Measurements from ENCODE around the gene NFATC2.

DNA sequence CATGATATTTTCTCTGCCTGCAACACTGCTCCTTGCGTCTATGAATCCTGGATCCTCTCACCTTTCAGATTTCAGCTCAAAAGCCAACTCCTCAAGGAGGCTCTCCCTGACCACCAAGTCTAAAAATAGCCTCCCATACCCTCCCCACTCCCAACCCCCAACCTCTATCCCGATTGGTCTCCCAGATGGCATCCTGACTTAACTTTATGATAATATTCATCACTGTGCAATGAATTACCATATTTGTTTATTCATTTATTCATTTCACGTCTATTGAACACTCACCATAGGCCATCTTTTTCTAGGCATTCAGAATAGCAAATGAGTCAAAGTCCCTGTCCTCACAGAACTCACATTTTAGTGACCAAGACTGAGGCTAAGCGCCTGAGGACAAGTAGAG, 42.6 kb upstream of the NFATC2 start:
- TF ChIP-seq TEAD4 (IDR thresholded peaks at IDR 0.05) = no peak
- no peak for TF ChIP-seq CEBPB (IDR thresholded peaks at IDR 0.05)
- no peak for TF ChIP-seq FOXM1 (IDR thresholded peaks at IDR 0.05; ENCODE audit: borderline replicate concordance, low read depth)
